ENCODE data around the gene SORBS1.

Gene SORBS1

GRCh38 chr10:95403700-95404461, 157.3 kb downstream of the SORBS1 start:
- Histone ChIP-seq H2AFZ (ENCODE audit: insufficient read depth, low read length, poor library complexity) (no peak overlapping the region), H3K4me3 (ENCODE audit: low read depth, low read length) (no peak overlapping the region)
- no CpG with 5 or more reads among the region's 8 CpGs for WGBS (ENCODE audit: extremely low coverage, insufficient coverage, insufficient read length)

GRCh38 chr10:95401704-95402469, 159.3 kb downstream of the SORBS1 start:
- no peaks in the 10 kb centered on the region for H3K9me3 ChIP-seq (ENCODE audit: insufficient read depth, low read depth, low read length)
- no CpG with 5 or more reads among the region's 1 CpG for WGBS (ENCODE audit: extremely low coverage, insufficient coverage, insufficient read length)
- H4K8ac ChIP-seq (ENCODE audit: low read depth, low read length) = no peak overlapping the region
- H3K14ac ChIP-seq (ENCODE audit: low read length) = no peak overlapping the region
- no peaks in the 10 kb centered on the region for H3K4me1 ChIP-seq (ENCODE audit: control insufficient read depth in 1 of 2, insufficient read depth in 2 of 2, low read length in 2 of 2)
- no peaks in the 10 kb centered on the region for H3K27me3 ChIP-seq (ENCODE audit: insufficient read depth, low read length)
- no peak overlapping the region for H3K4me3 ChIP-seq (ENCODE audit: low read depth, low read length)
- no peak overlapping the region for H3K18ac ChIP-seq (ENCODE audit: low read length)
- no peak for DNase-seq
- H3K9ac ChIP-seq (ENCODE audit: low read length) = no peak overlapping the region
- peaks cover 0 to 1% of the 10 kb centered on the region in 2 experiments for H3K36me3 ChIP-seq (ENCODE audit: control insufficient read depth in 1 of 2, insufficient read depth in 2 of 2, low read length in 2 of 2)
- H3K4ac ChIP-seq (ENCODE audit: low read depth, low read length) = no peak overlapping the region
- H2AK5ac ChIP-seq (ENCODE audit: low read length) = no peak overlapping the region
- no peak overlapping the region for H2AFZ ChIP-seq (ENCODE audit: insufficient read depth, low read length, poor library complexity)
- H3K79me1 ChIP-seq (ENCODE audit: low read length) = no peaks in the 10 kb centered on the region
- no peak overlapping the region for H2BK12ac ChIP-seq (ENCODE audit: low read length)
- no peak overlapping the region for H2BK120ac ChIP-seq (ENCODE audit: insufficient read depth, low read length, poor library complexity)
- no peaks in the 10 kb centered on the region for H3K79me2 ChIP-seq (ENCODE audit: control insufficient read depth, insufficient read depth, low read length, poor library complexity)
- no peak overlapping the region for H4K91ac ChIP-seq (ENCODE audit: low read depth, low read length)
- no peak overlapping the region for H2BK5ac ChIP-seq (ENCODE audit: low read depth, low read length, poor library complexity)
- no peak overlapping the region for H3K4me2 ChIP-seq (ENCODE audit: low read length)
- H3K27ac ChIP-seq (ENCODE audit: low read depth, low read length) = no peak overlapping the region
- no peak overlapping the region for H3K23ac ChIP-seq (ENCODE audit: low read length)
- no peak overlapping the region for H4K12ac ChIP-seq (ENCODE audit: low read depth, low read length)

More at GRCh38 chr10:95403700-95404461, 157.3 kb downstream of the SORBS1 start:
- Histone ChIP-seq H3K9me3 (ENCODE audit: insufficient read depth, low read depth, low read length) (no peaks in the 10 kb centered on the region), H4K91ac (ENCODE audit: low read depth, low read length) (no peak overlapping the region), H2BK120ac (ENCODE audit: insufficient read depth, low read length, poor library complexity) (no peak overlapping the region), H3K9ac (ENCODE audit: low read length) (no peak overlapping the region), H3K4ac (ENCODE audit: low read depth, low read length) (no peak overlapping the region), H3K4me2 (ENCODE audit: low read length) (no peak overlapping the region), H4K12ac (ENCODE audit: low read depth, low read length) (no peak overlapping the region), H2AK5ac (ENCODE audit: low read length) (no peak overlapping the region), H3K79me1 (ENCODE audit: low read length) (no peaks in the 10 kb centered on the region), H3K27me3 (ENCODE audit: insufficient read depth, low read length) (no peaks in the 10 kb centered on the region), H2BK5ac (ENCODE audit: low read depth, low read length, poor library complexity) (no peak overlapping the region), H3K14ac (ENCODE audit: low read length) (no peak overlapping the region), H4K8ac (ENCODE audit: low read depth, low read length) (no peak overlapping the region), H3K79me2 (ENCODE audit: control insufficient read depth, insufficient read depth, low read length, poor library complexity) (no peaks in the 10 kb centered on the region), H3K27ac (ENCODE audit: low read depth, low read length) (no peak overlapping the region), H2BK12ac (ENCODE audit: low read length) (no peak overlapping the region), H3K4me1 (ENCODE audit: control insufficient read depth in 1 of 2, insufficient read depth in 2 of 2, low read length in 2 of 2) (no peaks in the 10 kb centered on the region), H3K36me3 (ENCODE audit: control insufficient read depth in 1 of 2, insufficient read depth in 2 of 2, low read length in 2 of 2) (peaks cover 0 to 1% of the 10 kb centered on the region in 2 experiments), H3K18ac (ENCODE audit: low read length) (no peak overlapping the region), H3K23ac (ENCODE audit: low read length) (no peak overlapping the region)
- DNase-seq = no peak

- WGBS (ENCODE audit: extremely low coverage, insufficient coverage, insufficient read length) = no CpG with 5 or more reads among the region's 2 CpGs
- no peak overlapping the region for H3K23ac ChIP-seq (ENCODE audit: low read length)
Observed at GRCh38 chr10:95400787-95401186, 160.4 kb downstream of the SORBS1 start.

DNA sequence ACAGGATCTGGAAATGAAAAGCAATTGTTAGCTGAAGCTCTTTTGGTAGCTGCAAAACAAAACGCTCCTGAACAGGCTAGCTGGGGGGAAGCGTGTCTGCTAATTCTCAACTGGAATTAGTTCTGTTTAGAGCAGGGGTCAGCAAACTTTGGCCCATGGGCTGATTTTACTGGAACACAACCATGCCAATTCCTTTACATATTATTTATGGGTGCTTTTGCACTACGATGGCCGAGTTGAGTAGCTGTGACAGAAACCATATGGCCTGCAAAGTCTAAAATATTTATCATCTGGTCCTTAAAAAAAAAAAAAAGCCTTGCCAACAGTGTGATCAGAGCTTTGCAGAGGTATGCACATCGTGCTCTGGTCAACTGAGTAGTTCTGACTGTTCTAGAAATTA, 162.0 kb downstream of the SORBS1 start:
- no peak overlapping the region for H2AK5ac ChIP-seq (ENCODE audit: low read length)
- H3K36me3 ChIP-seq (ENCODE audit: control insufficient read depth in 1 of 2, insufficient read depth in 2 of 2, low read length in 2 of 2) = peaks cover 0 to 1% of the 10 kb centered on the region in 2 experiments
- no peak overlapping the region for H3K14ac ChIP-seq (ENCODE audit: low read length)
- no peak overlapping the region for H3K4me3 ChIP-seq (ENCODE audit: low read depth, low read length)
- no peak overlapping the region for H2BK120ac ChIP-seq (ENCODE audit: insufficient read depth, low read length, poor library complexity)
- H2BK12ac ChIP-seq (ENCODE audit: low read length) = no peak overlapping the region
- H3K27ac ChIP-seq (ENCODE audit: low read depth, low read length) = no peak overlapping the region
- no peak overlapping the region for H2BK5ac ChIP-seq (ENCODE audit: low read depth, low read length, poor library complexity)
- no peaks in the 10 kb centered on the region for H3K79me1 ChIP-seq (ENCODE audit: low read length)
- H4K12ac ChIP-seq (ENCODE audit: low read depth, low read length) = no peak overlapping the region
- WGBS (ENCODE audit: extremely low coverage, insufficient coverage, insufficient read length) = no CpG with 5 or more reads among the region's 5 CpGs
- H3K4ac ChIP-seq (ENCODE audit: low read depth, low read length) = no peak overlapping the region
- H4K91ac ChIP-seq (ENCODE audit: low read depth, low read length) = no peak overlapping the region
- H3K79me2 ChIP-seq (ENCODE audit: control insufficient read depth, insufficient read depth, low read length, poor library complexity) = no peaks in the 10 kb centered on the region
- DNase-seq = no peak
- no peak overlapping the region for H3K23ac ChIP-seq (ENCODE audit: low read length)
- no peaks in the 10 kb centered on the region for H3K27me3 ChIP-seq (ENCODE audit: insufficient read depth, low read length)
- H3K18ac ChIP-seq (ENCODE audit: low read length) = no peak overlapping the region
- no peak overlapping the region for H3K9ac ChIP-seq (ENCODE audit: low read length)
- H3K9me3 ChIP-seq (ENCODE audit: insufficient read depth, low read depth, low read length) = no peaks in the 10 kb centered on the region
- H2AFZ ChIP-seq (ENCODE audit: insufficient read depth, low read length, poor library complexity) = no peak overlapping the region
- H3K4me1 ChIP-seq (ENCODE audit: control insufficient read depth in 1 of 2, insufficient read depth in 2 of 2, low read length in 2 of 2) = peaks cover 0 to 2% of the 10 kb centered on the region in 2 experiments
- no peak overlapping the region for H4K8ac ChIP-seq (ENCODE audit: low read depth, low read length)
- no peak overlapping the region for H3K4me2 ChIP-seq (ENCODE audit: low read length)

More at GRCh38 chr10:95400787-95401186, 160.4 kb downstream of the SORBS1 start:
- Histone ChIP-seq H3K4ac (ENCODE audit: low read depth, low read length) (no peak overlapping the region), H2AFZ (ENCODE audit: insufficient read depth, low read length, poor library complexity) (no peak overlapping the region), H3K4me2 (ENCODE audit: low read length) (no peak overlapping the region), H2BK12ac (ENCODE audit: low read length) (no peak overlapping the region), H3K18ac (ENCODE audit: low read length) (no peak overlapping the region), H3K14ac (ENCODE audit: low read length) (no peak overlapping the region), H2BK5ac (ENCODE audit: low read depth, low read length, poor library complexity) (no peak overlapping the region), H3K79me1 (ENCODE audit: low read length) (no peaks in the 10 kb centered on the region), H4K91ac (ENCODE audit: low read depth, low read length) (no peak overlapping the region), H3K27ac (ENCODE audit: low read depth, low read length) (no peak overlapping the region), H2BK120ac (ENCODE audit: insufficient read depth, low read length, poor library complexity) (no peak overlapping the region), H3K9me3 (ENCODE audit: insufficient read depth, low read depth, low read length) (no peaks in the 10 kb centered on the region), H3K27me3 (ENCODE audit: insufficient read depth, low read length) (no peaks in the 10 kb centered on the region), H3K4me3 (ENCODE audit: low read depth, low read length) (no peak overlapping the region), H3K9ac (ENCODE audit: low read length) (no peak overlapping the region), H3K4me1 (ENCODE audit: control insufficient read depth in 1 of 2, insufficient read depth in 2 of 2, low read length in 2 of 2) (no peaks in the 10 kb centered on the region), H3K79me2 (ENCODE audit: control insufficient read depth, insufficient read depth, low read length, poor library complexity) (no peaks in the 10 kb centered on the region), H4K8ac (ENCODE audit: low read depth, low read length) (no peak overlapping the region), H2AK5ac (ENCODE audit: low read length) (no peak overlapping the region), H3K36me3 (ENCODE audit: control insufficient read depth in 1 of 2, insufficient read depth in 2 of 2, low read length in 2 of 2) (peaks cover 0 to 1% of the 10 kb centered on the region in 2 experiments), H4K12ac (ENCODE audit: low read depth, low read length) (no peak overlapping the region)
- no peak for DNase-seq

All from trophoblast cell (in vitro differentiated cells and primary cell).